ENCODE results near the gene TMEM259. TPM values are rescaled to one million over a fixed set of nuclear protein-coding genes. Genes with fewer than 3 reads are reported as not detected.
"Not testable (repeated sequence)": the region's sequence is repeated elsewhere in the genome, so short reads cannot be mapped to it uniquely, and the experiment has no call there.

TMEM259 gene
- total RNA-seq, 1 donor from 2014 or later: 260 TPM

GRCh38 chr19:1040476-1041271 is 19.8 kb upstream of the TMEM259 start:
- peak; percentile 50 for DNase-seq (ENCODE audit: extremely low read depth, low read depth, low spot score)

GRCh38 chr19:1039646-1040475 is 18.9 kb upstream of the TMEM259 start, which contains the start of gene ABCA7:
Gene ABCA7, plus strand, starts transcription at chr19:1040107. Its CDS starts 1,255 bp downstream, at chr19:1041362.
- DNase-seq (ENCODE audit: extremely low read depth, low read depth, low spot score): peak; percentile 68

- DNase-seq (ENCODE audit: extremely low read depth, low read depth, low spot score): no peak
Observed at GRCh38 chr19:1038978-1039645, 18.2 kb upstream of the TMEM259 start.

GRCh38 chr19:1037621-1038064 is 16.7 kb upstream of the TMEM259 start:
- no peak for DNase-seq (ENCODE audit: extremely low read depth, low read depth, low spot score)

- no peak for DNase-seq (ENCODE audit: extremely low read depth, low read depth, low spot score)
Observed at GRCh38 chr19:1035998-1036621, 15.2 kb upstream of the TMEM259 start.

GRCh38 chr19:1032264-1032867 is 11.4 kb upstream of the TMEM259 start:
- DNase-seq (ENCODE audit: extremely low read depth, low read depth, low spot score): no peak

- DNase-seq (ENCODE audit: extremely low read depth, low read depth, low spot score): no peak
Observed at GRCh38 chr19:1028062-1028926, 7.4 kb upstream of the TMEM259 start.

GRCh38 chr19:1027650-1028061 is 6.7 kb upstream of the TMEM259 start:
- no peak for DNase-seq (ENCODE audit: extremely low read depth, low read depth, low spot score)

- DNase-seq (ENCODE audit: extremely low read depth, low read depth, low spot score): no peak
Observed at GRCh38 chr19:1026783-1027649, 6.1 kb upstream of the TMEM259 start.

- DNase-seq (ENCODE audit: extremely low read depth, low read depth, low spot score): no peak
Observed at GRCh38 chr19:1025960-1026782, 5.2 kb upstream of the TMEM259 start, which contains the start of gene CNN2. Gene CNN2, plus strand, starts transcription at chr19:1026608. Its CDS starts 54 bp downstream, at chr19:1026662.

GRCh38 chr19:1025080-1025479 is 4.2 kb upstream of the TMEM259 start:
- DNase-seq (ENCODE audit: extremely low read depth, low read depth, low spot score): not testable (repeated sequence)

GRCh38 chr19:1023883-1024188 is 2.9 kb upstream of the TMEM259 start:
- DNase-seq (ENCODE audit: extremely low read depth, low read depth, low spot score): not testable (repeated sequence)

- DNase-seq (ENCODE audit: extremely low read depth, low read depth, low spot score): no peak
Observed at GRCh38 chr19:1019980-1020867, 699 bp downstream of the TMEM259 start.

- DNase-seq (ENCODE audit: extremely low read depth, low read depth, low spot score): no peak
Observed at GRCh38 chr19:1019616-1019961, 1.3 kb downstream of the TMEM259 start.

- DNase-seq (ENCODE audit: extremely low read depth, low read depth, low spot score): no peak
Observed at GRCh38 chr19:1018932-1019615, 1.8 kb downstream of the TMEM259 start.

- no peak for DNase-seq (ENCODE audit: extremely low read depth, low read depth, low spot score)
Observed at GRCh38 chr19:1018393-1018792, 2.5 kb downstream of the TMEM259 start.
